Neuronal stem cell (in vitro differentiated cells): Measurements from ENCODE around the gene CNST.

Experiments used
- DNase-seq: peaks from one replicate; pipeline ENCODE4 v3.0.0-alpha.2; 2013; ENCODE audit warnings: low spot score
- H2AFZ ChIP-seq: one replicate; pipeline ENCODE4 v1.6.1; 2013; ENCODE audit warnings: mild to moderate bottlenecking, low read length, inconsistent platforms
- H2AK5ac ChIP-seq: 2 replicates; pipeline ENCODE4 v1.6.1; 2013; ENCODE audit warnings: low read depth, mild to moderate bottlenecking, inconsistent platforms, low read length, moderate library complexity, mixed read lengths
- H2BK120ac ChIP-seq: 2 replicates; pipeline ENCODE4 v1.6.1; 2013; ENCODE audit warnings: low read depth, mild to moderate bottlenecking, inconsistent platforms, low read length, moderate library complexity, mixed read lengths
- H2BK12ac ChIP-seq: one replicate; pipeline ENCODE4 v1.6.1; 2013; ENCODE audit warnings: low read length, inconsistent platforms
- H2BK15ac ChIP-seq: 2 replicates; pipeline ENCODE4 v1.6.1; 2013; ENCODE audit warnings: mild to moderate bottlenecking, low read length, inconsistent platforms, mixed read lengths
- H2BK5ac ChIP-seq: one replicate; pipeline ENCODE4 v1.6.1; 2013; ENCODE audit warnings: inconsistent platforms, mild to moderate bottlenecking, low read length, moderate library complexity
- H3K14ac ChIP-seq: one replicate; pipeline ENCODE4 v1.6.1; 2013; ENCODE audit warnings: low read length, inconsistent platforms
- H3K18ac ChIP-seq: 2 replicates; pipeline ENCODE4 v1.6.1; 2013; ENCODE audit warnings: low read length, inconsistent platforms
- H3K23ac ChIP-seq: 2 replicates; pipeline ENCODE4 v1.6.1; 2013; ENCODE audit warnings: low read depth, mild to moderate bottlenecking, mixed read lengths, low read length, inconsistent platforms; ENCODE audit not compliant: poor library complexity
- H3K27ac ChIP-seq: replicated peaks from 3 replicates; pipeline ENCODE4 v1.5.1; 2013; ENCODE audit warnings: low read length, inconsistent platforms
- H3K27me3 ChIP-seq, 3 experiments: 2 replicates each; pipeline ENCODE4 v1.6.1; 2013; ENCODE audit warnings: low read length in 3 of 3, mild to moderate bottlenecking in 2 of 3, inconsistent platforms in 1 of 3, low read depth in 1 of 3, mixed read lengths in 1 of 3, moderate library complexity in 1 of 3; ENCODE audit not compliant: control insufficient read depth in 3 of 3, insufficient read depth in 3 of 3
- H3K36me3 ChIP-seq, 2 donors: replicated peaks in 1 of 2; 2 replicates each; pipeline ENCODE4 v1.6.1; 2013; ENCODE audit warnings: low read length in 2 of 2; ENCODE audit not compliant: control insufficient read depth in 2 of 2, insufficient read depth in 2 of 2
- H3K4ac ChIP-seq: 2 replicates; pipeline ENCODE4 v1.6.1; 2013; ENCODE audit warnings: inconsistent platforms, mild to moderate bottlenecking, low read length, moderate library complexity
- H3K4me1 ChIP-seq, 2 donors: 1 replicate in 1 of 2; 2 replicates in 1 of 2; pipeline ENCODE4 v1.6.1; 2013; ENCODE audit warnings: low read length in 2 of 2, low read depth in 1 of 2; ENCODE audit not compliant: control insufficient read depth in 2 of 2, insufficient read depth in 1 of 2
- H3K4me2 ChIP-seq: one replicate; pipeline ENCODE4 v1.6.1; 2013; ENCODE audit warnings: mild to moderate bottlenecking, low read length, inconsistent platforms; ENCODE audit not compliant: insufficient read depth, poor library complexity, severe bottlenecking
- H3K4me3 ChIP-seq, 2 donors: 2 replicates each; pipeline ENCODE4 v1.5.1; 2013; ENCODE audit warnings: low read length in 2 of 2, mild to moderate bottlenecking in 2 of 2, inconsistent platforms in 1 of 2, moderate library complexity in 1 of 2
- H3K79me1 ChIP-seq: one replicate; pipeline ENCODE4 v1.6.1; 2013; ENCODE audit warnings: low read depth, mild to moderate bottlenecking, inconsistent platforms, low read length, moderate library complexity
- H3K9ac ChIP-seq: one replicate; pipeline ENCODE4 v1.6.1; 2013; ENCODE audit warnings: mild to moderate bottlenecking, low read depth, low read length, inconsistent platforms; ENCODE audit not compliant: poor library complexity
- H3K9me3 ChIP-seq, 2 donors: replicated peaks in 1 of 2; 2 replicates each; pipeline versions ENCODE3 to v1.6.1; 2013; ENCODE audit warnings: low read length in 2 of 2, mild to moderate bottlenecking in 2 of 2, inconsistent platforms in 1 of 2, low read depth in 1 of 2, mixed read lengths in 1 of 2, moderate library complexity in 1 of 2; ENCODE audit not compliant: control insufficient read depth in 2 of 2, insufficient read depth in 1 of 2
- H4K8ac ChIP-seq: one replicate; pipeline ENCODE4 v1.6.1; 2013; ENCODE audit warnings: low read depth, mild to moderate bottlenecking, inconsistent platforms, low read length, moderate library complexity
- H4K91ac ChIP-seq: one replicate; pipeline ENCODE4 v1.6.1; 2013; ENCODE audit warnings: low read length, low read depth, mild to moderate bottlenecking, inconsistent platforms; ENCODE audit not compliant: poor library complexity
- WGBS, 2 donors: extraction: QIAGEN DNeasy Blood & Tissue Kit; methylation state at CpG; one replicate each; pipeline ENCODE4 v1.1.7; 2013; ENCODE audit warnings: missing lambda C conversion rate in 2 of 2, mixed read lengths in 1 of 2; ENCODE audit not compliant: insufficient read length in 2 of 2, insufficient replicate concordance in 1 of 2; ENCODE audit errors: extremely low coverage in 2 of 2; 5-methylcytosine and 5-hydroxymethylcytosine counted together

CNST gene

DNA sequence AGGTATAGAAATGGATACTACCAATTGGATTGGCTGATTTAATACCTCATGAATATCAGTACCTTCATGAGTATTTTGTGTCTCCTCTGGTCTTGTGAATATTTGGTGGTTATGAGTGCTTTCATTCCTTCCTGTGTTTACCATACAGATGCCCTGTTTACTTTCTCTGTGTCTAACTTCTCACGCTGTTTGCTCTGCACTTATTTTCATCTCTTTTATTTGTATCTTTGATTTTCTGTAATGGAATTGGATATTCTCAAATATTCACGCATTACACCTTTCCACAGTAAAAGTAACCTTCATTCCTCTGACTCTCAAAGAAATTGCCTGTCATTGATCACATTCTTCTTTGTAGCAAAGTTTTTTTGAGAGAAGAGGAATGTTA is 16.8 kb downstream of the CNST start:
- H3K9me3 ChIP-seq = no peaks in the 10 kb centered on the region
- H3K18ac ChIP-seq = no peak overlapping the region
- H3K9ac ChIP-seq = no peak overlapping the region
- no peak overlapping the region for H4K8ac ChIP-seq
- H3K4me3 ChIP-seq = no peak overlapping the region
- H2BK12ac ChIP-seq = no peak overlapping the region
- H2BK15ac ChIP-seq = no peak overlapping the region
- peaks cover 0 to 4% of the 10 kb centered on the region in 2 donors for H3K4me1 ChIP-seq
- no CpG with 5 or more reads among the region's 2 CpGs for WGBS, 2 donors
- H3K4ac ChIP-seq = no peak overlapping the region
- H3K79me1 ChIP-seq = no peaks in the 10 kb centered on the region
- H3K36me3 ChIP-seq = peaks cover 0 to 3% of the 10 kb centered on the region in 2 donors
- no peaks in the 10 kb centered on the region for H3K27me3 ChIP-seq
- no peak for DNase-seq
- no peak overlapping the region for H3K4me2 ChIP-seq
- no peak overlapping the region for H2BK5ac ChIP-seq
- no peak overlapping the region for H2BK120ac ChIP-seq
- no peak overlapping the region for H2AFZ ChIP-seq
- H3K14ac ChIP-seq = no peak overlapping the region
- no peak overlapping the region for H4K91ac ChIP-seq
- no peak overlapping the region for H2AK5ac ChIP-seq
- H3K23ac ChIP-seq = no peak overlapping the region
- H3K27ac ChIP-seq = no peak overlapping the region

DNA sequence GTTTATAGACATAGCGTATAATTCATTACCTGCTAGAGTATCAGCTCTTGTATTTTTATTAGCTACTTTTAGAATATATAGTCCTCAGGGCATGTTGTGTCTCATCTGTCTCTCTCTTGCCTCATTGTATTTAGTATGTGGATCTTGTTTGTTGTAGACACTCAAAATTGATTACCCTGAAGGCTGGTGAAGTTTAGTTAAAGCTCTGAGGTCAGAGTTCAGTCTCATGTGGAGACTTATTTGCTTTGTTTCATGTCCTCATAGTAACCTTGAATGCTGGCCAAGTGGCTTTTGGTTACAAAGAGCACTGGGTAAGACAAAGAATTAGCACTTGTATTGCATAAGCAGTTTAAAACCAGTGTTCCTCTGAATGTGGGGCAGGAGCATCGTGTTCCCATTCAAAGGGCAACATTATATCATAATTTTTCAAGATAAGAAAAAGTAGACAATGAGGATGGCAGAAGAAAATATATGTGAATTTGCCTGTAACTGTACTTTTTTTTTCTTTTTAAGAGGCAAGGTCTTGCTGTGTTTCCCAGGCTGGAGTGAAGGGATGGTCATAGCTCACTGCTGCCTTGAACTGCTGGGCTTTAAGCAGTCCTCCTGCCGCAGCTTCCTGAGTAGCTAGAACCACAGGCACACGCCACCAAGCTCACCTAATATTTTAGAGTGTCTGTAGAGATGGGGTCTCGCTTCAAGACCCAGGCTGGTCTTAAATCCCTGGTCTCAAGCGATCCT is 17.4 kb downstream of the CNST start:
- Histone ChIP-seq H2BK15ac (no peak overlapping the region), H3K23ac (no peak overlapping the region), H2BK120ac (no peak overlapping the region), H2BK5ac (no peak overlapping the region), H2AK5ac (no peak overlapping the region), H3K4me1 (peaks cover 0 to 4% of the 10 kb centered on the region in 2 donors), H3K27me3 (no peaks in the 10 kb centered on the region), H3K36me3 (peaks cover 0 to 3% of the 10 kb centered on the region in 2 donors), H4K8ac (no peak overlapping the region), H2AFZ (no peak overlapping the region), H3K4ac (no peak overlapping the region), H3K4me3 (no peak overlapping the region), H3K27ac (no peak overlapping the region), H4K91ac (no peak overlapping the region), H3K79me1 (no peaks in the 10 kb centered on the region), H3K14ac (no peak overlapping the region), H3K4me2 (no peak overlapping the region), H3K9me3 (no peaks in the 10 kb centered on the region), H2BK12ac (no peak overlapping the region), H3K9ac (no peak overlapping the region), H3K18ac (no peak overlapping the region)
- no peak for DNase-seq
- WGBS, 2 donors = no CpG with 5 or more reads among the region's 6 CpGs

DNA sequence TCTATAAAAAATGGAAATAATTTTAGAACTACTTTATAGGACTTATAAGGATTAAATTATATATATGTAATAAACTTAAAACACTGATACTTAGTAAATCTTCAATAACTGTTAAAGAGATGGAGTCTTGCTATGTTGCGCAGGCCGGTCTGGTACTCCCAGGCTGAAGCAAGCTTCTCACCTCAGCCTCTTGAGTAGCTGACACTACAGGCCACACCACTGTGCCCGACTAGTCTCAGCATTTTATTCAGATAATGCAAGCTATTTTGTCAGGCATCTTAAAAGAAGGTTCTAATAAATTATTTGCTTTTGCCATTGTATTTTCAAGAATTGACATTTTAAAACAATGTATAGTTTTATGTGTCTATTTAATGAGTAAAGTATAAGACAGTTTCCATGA is 20.8 kb downstream of the CNST start:
- Histone ChIP-seq H3K79me1 (peaks cover 1% of the 10 kb centered on the region), H3K4me3 (no peak overlapping the region), H2AK5ac (no peak overlapping the region), H3K9me3 (peaks cover 0 to 2% of the 10 kb centered on the region in 2 donors), H3K27ac (no peak overlapping the region), H3K4me2 (no peak overlapping the region), H2BK15ac (no peak overlapping the region), H3K23ac (no peak overlapping the region), H2BK12ac (no peak overlapping the region), H2BK5ac (no peak overlapping the region), H3K4ac (no peak overlapping the region), H3K36me3 (peaks cover 5 to 10% of the 10 kb centered on the region in 2 donors), H3K27me3 (no peaks in the 10 kb centered on the region), H4K8ac (no peak overlapping the region), H2AFZ (no peak overlapping the region), H3K4me1 (peaks cover 0 to 4% of the 10 kb centered on the region in 2 donors), H3K18ac (no peak overlapping the region), H4K91ac (no peak overlapping the region), H2BK120ac (no peak overlapping the region), H3K9ac (no peak overlapping the region), H3K14ac (no peak overlapping the region)
- no peak for DNase-seq
- no CpG with 5 or more reads among the region's 3 CpGs for WGBS, 2 donors

DNA sequence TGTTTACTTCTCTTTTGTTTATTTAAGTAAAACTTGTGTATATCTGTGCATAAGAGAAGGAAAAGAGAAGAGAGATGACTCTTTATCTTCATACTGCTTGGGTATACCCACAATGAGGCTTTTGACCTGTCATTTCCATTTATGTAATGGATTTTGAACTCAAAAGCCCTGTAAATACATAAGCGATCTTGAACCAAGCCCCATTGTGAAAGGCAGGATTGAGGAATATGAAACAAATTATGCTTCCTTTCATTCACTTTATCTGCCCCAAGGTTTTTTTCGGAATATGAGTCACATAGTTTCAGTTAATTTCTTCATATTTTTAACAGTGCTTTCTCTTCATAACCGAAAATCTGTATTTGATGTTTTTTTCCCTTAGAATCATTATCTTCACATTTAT is 21.4 kb downstream of the CNST start:
- peaks cover 1% of the 10 kb centered on the region for H3K79me1 ChIP-seq
- H2BK12ac ChIP-seq = no peak overlapping the region
- H3K4me1 ChIP-seq = peaks cover 0 to 4% of the 10 kb centered on the region in 2 donors
- H2BK15ac ChIP-seq = no peak overlapping the region
- H2AK5ac ChIP-seq = no peak overlapping the region
- no peak overlapping the region for H4K8ac ChIP-seq
- no CpG with 5 or more reads among the region's 3 CpGs for WGBS, 2 donors
- H4K91ac ChIP-seq = no peak overlapping the region
- H3K4me2 ChIP-seq = no peak overlapping the region
- no peak overlapping the region for H2BK120ac ChIP-seq
- H3K9ac ChIP-seq = no peak overlapping the region
- H3K4me3 ChIP-seq = no peak overlapping the region
- no peaks in the 10 kb centered on the region for H3K27me3 ChIP-seq
- H3K23ac ChIP-seq = no peak overlapping the region
- DNase-seq = no peak
- no peak overlapping the region for H3K4ac ChIP-seq
- H3K27ac ChIP-seq = no peak overlapping the region
- no peak overlapping the region for H3K14ac ChIP-seq
- H2AFZ ChIP-seq = no peak overlapping the region
- peaks cover 0 to 2% of the 10 kb centered on the region in 2 donors for H3K9me3 ChIP-seq
- no peak overlapping the region for H2BK5ac ChIP-seq
- H3K18ac ChIP-seq = no peak overlapping the region
- peaks cover 5 to 10% of the 10 kb centered on the region in 2 donors for H3K36me3 ChIP-seq
